T47D (cell line): ENCODE data around the gene HOGA1.

Experiments
- DNase-seq, 2 experiments: peaks; one replicate each; pipeline versions ENCODE4 v3.0.0 to v3.0.0-alpha.2; 2011 to 2012; ENCODE audit warnings: low read depth in 1 of 2, low spot score in 1 of 2
- JUND ChIP-seq: IDR thresholded peaks from 2 replicates; pipeline ENCODE4 v1.6.1; 2012; ENCODE audit warnings: low read depth
- in situ Hi-C: cut with HindIII; loops from 2 replicates; pipeline ENCODE4 v1.10.0; 2016; ENCODE audit warnings: low sequenced_read_pairs, low pct_unique_long_range_greater_than_20kb

Gene HOGA1

GRCh38 chr10:97590748-97591495, 6.7 kb downstream of the HOGA1 start:
- no peak for TF ChIP-seq JUND
- in situ Hi-C loops, result no loop called here
- no peak for DNase-seq

GRCh38 chr10:97593421-97593820, 9.2 kb downstream of the HOGA1 start:
- in situ Hi-C loops, result no loop called here
- DNase-seq, result no peak
- no peak for TF ChIP-seq JUND

- in situ Hi-C loops, result no loop called here
Measured at GRCh38 chr10:97596101-97597082, 12.2 kb downstream of the HOGA1 start.

GRCh38 chr10:97597778-97598177, 13.6 kb downstream of the HOGA1 start:
- no peak for DNase-seq
- in situ Hi-C loops, result no loop called here
- no peak for TF ChIP-seq JUND

More at GRCh38 chr10:97596101-97597082, 12.2 kb downstream of the HOGA1 start:
- no peak for TF ChIP-seq JUND
- no peak for DNase-seq

GRCh38 chr10:97598407-97599271, 14.4 kb downstream of the HOGA1 start:
- DNase-seq, result no peak
- in situ Hi-C loops, result no loop called here
- no peak for TF ChIP-seq JUND

GRCh38 chr10:97599272-97599619, 15.1 kb downstream of the HOGA1 start:
- DNase-seq, result no peak
- TF ChIP-seq JUND, result no peak
- in situ Hi-C loops, result no loop called here

GRCh38 chr10:97600616-97601015, 16.4 kb downstream of the HOGA1 start:
- DNase-seq, result no peak
- in situ Hi-C loops, result no loop called here
- no peak for TF ChIP-seq JUND

GRCh38 chr10:97601268-97602215, 17.4 kb downstream of the HOGA1 start:
- no peak for DNase-seq
- TF ChIP-seq JUND, result no peak
- in situ Hi-C loops, result no loop called here

GRCh38 chr10:97607095-97607636, 23.0 kb downstream of the HOGA1 start:
- TF ChIP-seq JUND, result no peak
- in situ Hi-C loops, result no loop called here
- DNase-seq, result no peak

- TF ChIP-seq JUND, result no peak
- no peak for DNase-seq
- in situ Hi-C loops, result no loop called here
Measured at GRCh38 chr10:97608991-97609561, 24.9 kb downstream of the HOGA1 start.

GRCh38 chr10:97611473-97611872, 27.3 kb downstream of the HOGA1 start:
- in situ Hi-C loops, result no loop called here
- no peak for TF ChIP-seq JUND
- no peak for DNase-seq
